ENCODE data around the gene CASP9. TPM values are rescaled to one million over a fixed set of nuclear protein-coding genes. Genes with fewer than 3 reads are reported as not detected.

The CASP9 gene
- total RNA-seq, 1 experiment from 2014 or later = 12.4 TPM

DNA sequence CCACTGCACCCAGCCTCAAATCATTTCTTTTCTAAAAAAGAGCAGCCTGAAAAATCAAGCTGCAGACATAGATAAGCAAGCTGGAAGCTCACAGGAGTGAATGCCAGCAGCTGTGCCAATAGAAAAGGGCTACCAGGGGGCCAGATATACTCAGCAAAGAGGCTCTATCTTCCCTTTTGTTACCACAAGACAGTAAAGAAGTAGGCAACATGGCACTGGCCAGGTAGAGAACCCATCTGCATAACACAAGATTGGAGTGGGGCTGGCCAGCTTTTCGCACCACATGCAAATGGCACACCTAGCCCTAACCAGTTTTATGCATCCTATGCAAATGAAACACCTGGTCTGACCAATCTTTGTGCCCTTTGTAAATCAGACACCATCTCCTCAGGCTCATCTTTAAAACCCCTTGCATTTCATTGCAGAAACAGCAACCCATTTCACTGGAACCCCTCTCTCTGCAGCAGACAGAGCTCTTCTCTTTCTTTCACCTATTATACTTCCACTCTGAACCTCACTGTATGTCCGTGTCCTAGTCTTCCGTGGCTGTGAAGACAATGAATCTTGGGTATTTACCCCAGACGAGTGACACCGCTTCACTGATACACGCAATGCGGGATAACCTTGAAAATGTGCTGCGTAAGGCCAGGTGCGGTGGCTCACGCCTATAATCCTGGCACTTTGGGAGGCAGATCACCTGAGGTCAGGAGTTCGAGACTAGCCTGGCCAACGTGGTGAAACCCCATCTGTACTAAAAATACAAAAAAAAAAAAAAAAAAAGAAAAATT, 15.1 kb downstream of the CASP9 start:
- H2AFZ ChIP-seq = no peak overlapping the region
- no peaks in the 10 kb centered on the region for H3K36me3 ChIP-seq (ENCODE audit: low read depth)
- no peak overlapping the region for H3K4me2 ChIP-seq
- no peaks in the 10 kb centered on the region for H3K9me3 ChIP-seq (ENCODE audit: insufficient read depth, low read depth)
- no peaks in the 10 kb centered on the region for H3K27me3 ChIP-seq (ENCODE audit: insufficient read depth, low read depth)
- no TSS peak for BruUV-seq (replicated peaks)
- no peaks in the 10 kb centered on the region for H3F3A ChIP-seq (ENCODE audit: insufficient read depth, low read depth)
- no peaks in the 10 kb centered on the region for H3K4me1 ChIP-seq (replicated peaks; ENCODE audit: insufficient read depth)
- H3K27ac ChIP-seq = no peak overlapping the region
- H3K9me2 ChIP-seq (ENCODE audit: insufficient read depth) = no peaks in the 10 kb centered on the region
- no peak for TF ChIP-seq EZH2 (IDR thresholded peaks at IDR 0.05; ENCODE audit: low read depth)
- TF ChIP-seq, protein P1, sequence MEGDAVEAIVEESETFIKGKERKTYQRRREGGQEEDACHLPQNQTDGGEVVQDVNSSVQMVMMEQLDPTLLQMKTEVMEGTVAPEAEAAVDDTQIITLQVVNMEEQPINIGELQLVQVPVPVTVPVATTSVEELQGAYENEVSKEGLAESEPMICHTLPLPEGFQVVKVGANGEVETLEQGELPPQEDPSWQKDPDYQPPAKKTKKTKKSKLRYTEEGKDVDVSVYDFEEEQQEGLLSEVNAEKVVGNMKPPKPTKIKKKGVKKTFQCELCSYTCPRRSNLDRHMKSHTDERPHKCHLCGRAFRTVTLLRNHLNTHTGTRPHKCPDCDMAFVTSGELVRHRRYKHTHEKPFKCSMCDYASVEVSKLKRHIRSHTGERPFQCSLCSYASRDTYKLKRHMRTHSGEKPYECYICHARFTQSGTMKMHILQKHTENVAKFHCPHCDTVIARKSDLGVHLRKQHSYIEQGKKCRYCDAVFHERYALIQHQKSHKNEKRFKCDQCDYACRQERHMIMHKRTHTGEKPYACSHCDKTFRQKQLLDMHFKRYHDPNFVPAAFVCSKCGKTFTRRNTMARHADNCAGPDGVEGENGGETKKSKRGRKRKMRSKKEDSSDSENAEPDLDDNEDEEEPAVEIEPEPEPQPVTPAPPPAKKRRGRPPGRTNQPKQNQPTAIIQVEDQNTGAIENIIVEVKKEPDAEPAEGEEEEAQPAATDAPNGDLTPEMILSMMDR (conservative IDR thresholded peaks at IDR 0.05) = no peak
- intact Hi-C loops (cut with micrococcal nuclease; ENCODE audit: unreplicated experiment) = loop anchor here (10.0 kb wide), 1 partner anchor 74 kb away; the partner anchor contains the start of gene CTRC
- ChIA-PET CTCF (no interaction called here), POLR2A (ENCODE audit: unreplicated experiment) (interaction anchor here (0.5 kb wide), 1 partner anchor 176 kb away, joined by 4 read pairs; no protein-coding TSS in a partner anchor)
- no peaks in the 10 kb centered on the region for H3K79me2 ChIP-seq (ENCODE audit: low read depth)
- H4K20me1 ChIP-seq (ENCODE audit: insufficient read depth) = no peaks in the 10 kb centered on the region
- no peak overlapping the region for H3K4me3 ChIP-seq
- no peak for DNase-seq

DNA sequence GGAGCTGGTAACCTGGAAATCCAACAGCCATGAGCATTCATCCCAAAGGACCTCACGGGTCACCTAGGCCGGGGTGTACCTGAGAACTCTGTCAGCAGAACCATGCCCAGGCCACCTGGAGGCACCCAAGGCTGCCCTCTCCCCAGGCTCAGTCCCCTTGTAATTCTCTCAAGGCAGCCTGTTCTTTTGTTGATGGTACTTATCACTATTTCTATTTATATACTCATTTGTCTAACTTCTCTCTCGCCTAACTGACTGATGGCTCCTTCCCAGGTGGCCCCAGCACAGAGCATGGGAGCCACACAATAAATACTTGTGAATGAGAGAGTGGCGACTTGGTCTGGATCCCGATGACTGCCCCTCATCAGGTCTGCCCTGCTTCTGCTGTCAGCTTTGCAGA, 16.7 kb downstream of the CASP9 start:
- intact Hi-C loops (cut with micrococcal nuclease; ENCODE audit: unreplicated experiment) = loop anchor here (10.0 kb wide), 1 partner anchor 72 kb away; the partner anchor contains the start of gene CTRC
- no peak overlapping the region for H3K4me3 ChIP-seq
- POLR2A ChIA-PET (ENCODE audit: unreplicated experiment) = no interaction called here

DNA sequence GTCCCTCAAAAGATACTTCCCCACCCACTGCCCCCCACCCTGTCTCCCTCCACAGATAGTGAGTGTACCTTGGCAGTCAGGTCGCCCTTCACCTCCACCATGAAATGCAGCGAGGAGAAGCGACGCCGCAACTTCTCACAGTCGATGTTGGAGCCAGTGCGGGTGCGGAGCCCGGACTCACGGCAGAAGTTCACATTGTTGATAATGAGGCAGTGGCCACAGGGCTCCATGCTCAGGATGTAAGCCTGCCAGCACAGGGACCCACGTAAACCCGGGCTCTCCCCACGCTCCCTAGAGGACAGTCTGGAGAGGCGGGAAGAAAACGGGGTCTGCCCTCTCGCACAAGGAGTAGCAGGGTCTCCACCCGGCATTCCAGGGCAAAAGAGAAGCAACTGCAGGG, 17.2 kb downstream of the CASP9 start:
- Histone ChIP-seq H3K36me3 (ENCODE audit: low read depth) (no peaks in the 10 kb centered on the region), H3K27ac (no peak overlapping the region), H3K4me1 (replicated peaks; ENCODE audit: insufficient read depth) (no peaks in the 10 kb centered on the region), H2AFZ (no peak overlapping the region), H4K20me1 (ENCODE audit: insufficient read depth) (no peaks in the 10 kb centered on the region), H3F3A (ENCODE audit: insufficient read depth, low read depth) (no peaks in the 10 kb centered on the region), H3K9me3 (ENCODE audit: insufficient read depth, low read depth) (no peaks in the 10 kb centered on the region), H3K9me2 (ENCODE audit: insufficient read depth) (no peaks in the 10 kb centered on the region), H3K27me3 (ENCODE audit: insufficient read depth, low read depth) (no peaks in the 10 kb centered on the region), H3K4me2 (no peak overlapping the region), H3K79me2 (ENCODE audit: low read depth) (no peaks in the 10 kb centered on the region), H3K4me3 (no peak overlapping the region)
- POLR2A ChIA-PET (ENCODE audit: unreplicated experiment) = no interaction called here
- intact Hi-C loops (cut with micrococcal nuclease; ENCODE audit: unreplicated experiment) = loop anchor here (10.0 kb wide), 1 partner anchor 72 kb away; the partner anchor contains the start of gene CTRC
- DNase-seq = no peak
- TF ChIP-seq, protein P1 (conservative IDR thresholded peaks at IDR 0.05) = no peak
- no peak for TF ChIP-seq EZH2 (IDR thresholded peaks at IDR 0.05; ENCODE audit: low read depth)
- no TSS peak for BruUV-seq (replicated peaks)
- CTCF ChIA-PET = no interaction called here

More for the DNA sequence above, 16.7 kb downstream of the CASP9 start:
- Histone ChIP-seq H3K9me3 (ENCODE audit: insufficient read depth, low read depth) (no peaks in the 10 kb centered on the region), H3K79me2 (ENCODE audit: low read depth) (no peaks in the 10 kb centered on the region), H3K4me2 (no peak overlapping the region), H3K36me3 (ENCODE audit: low read depth) (no peaks in the 10 kb centered on the region), H3K27ac (no peak overlapping the region), H3K27me3 (ENCODE audit: insufficient read depth, low read depth) (no peaks in the 10 kb centered on the region), H3K4me1 (replicated peaks; ENCODE audit: insufficient read depth) (no peaks in the 10 kb centered on the region), H3K9me2 (ENCODE audit: insufficient read depth) (no peaks in the 10 kb centered on the region), H4K20me1 (ENCODE audit: insufficient read depth) (no peaks in the 10 kb centered on the region), H3F3A (ENCODE audit: insufficient read depth, low read depth) (no peaks in the 10 kb centered on the region), H2AFZ (no peak overlapping the region)
- TF ChIP-seq, protein P1 (conservative IDR thresholded peaks at IDR 0.05) = no peak
- no peak for TF ChIP-seq EZH2 (IDR thresholded peaks at IDR 0.05; ENCODE audit: low read depth)
- CTCF ChIA-PET = no interaction called here
- no TSS peak for BruUV-seq (replicated peaks)
- DNase-seq = no peak

All from PC-9 (cell line).